GM03348 (cell line): ENCODE data around the gene OR2K2.
"Not testable (repeated sequence)": the region's sequence is repeated elsewhere in the genome, so short reads cannot be mapped to it uniquely, and the experiment has no call there.

ENCODE experiments used
- DNase-seq: peaks from one replicate; pipeline ENCODE4 v3.0.0; 2012; ENCODE audit warnings: low spot score

OR2K2 gene

GRCh38 chr9:111298111-111298510 lies 31.9 kb downstream of the OR2K2 start:
- no peak for DNase-seq

- DNase-seq: no peak
These were observed 32.8 kb downstream of the OR2K2 start for GRCh38 chr9:111297066-111297824.

- DNase-seq: no peak
These were observed 35.2 kb downstream of the OR2K2 start for GRCh38 chr9:111294691-111295451.

GRCh38 chr9:111287127-111287526 lies 42.9 kb downstream of the OR2K2 start:
- DNase-seq: peak; percentile 84

- no peak for DNase-seq
These were observed 45.3 kb downstream of the OR2K2 start for GRCh38 chr9:111284703-111285102.

- no peak for DNase-seq
These were observed 47.2 kb downstream of the OR2K2 start for GRCh38 chr9:111282845-111283244.

GRCh38 chr9:111280795-111281194 lies 49.2 kb downstream of the OR2K2 start:
- DNase-seq: not testable (repeated sequence)
